ENCODE results near the gene BTBD17.

Gene BTBD17

GRCh38 chr17:74356646-74357465 lies 4.8 kb downstream of the BTBD17 start:
- peak; percentile 37 for DNase-seq

- no peak for DNase-seq
These were observed 6.6 kb downstream of the BTBD17 start for GRCh38 chr17:74355065-74355464.

GRCh38 chr17:74354561-74354960 lies 7.1 kb downstream of the BTBD17 start:
- no peak for DNase-seq

GRCh38 chr17:74354123-74354522 lies 7.5 kb downstream of the BTBD17 start:
- peak; percentile 83 for DNase-seq

GRCh38 chr17:74353446-74354060 lies 8.1 kb downstream of the BTBD17 start:
- no peak for DNase-seq

GRCh38 chr17:74351552-74352210 lies 10.0 kb downstream of the BTBD17 start:
- peak; percentile 44 for DNase-seq

GRCh38 chr17:74350486-74350885 lies 11.2 kb downstream of the BTBD17 start:
- DNase-seq, result no peak

- no peak for DNase-seq
These were observed 12.5 kb downstream of the BTBD17 start for GRCh38 chr17:74349120-74349519.

- DNase-seq, result no peak
These were observed 14.0 kb downstream of the BTBD17 start for GRCh38 chr17:74347646-74348045.

- no peak for DNase-seq
These were observed 16.0 kb downstream of the BTBD17 start for GRCh38 chr17:74345433-74346241.

GRCh38 chr17:74344658-74345057 lies 17.0 kb downstream of the BTBD17 start:
- no peak for DNase-seq

GRCh38 chr17:74343526-74344284 lies 18.0 kb downstream of the BTBD17 start:
- DNase-seq, result no peak

GRCh38 chr17:74343121-74343520 lies 18.5 kb downstream of the BTBD17 start:
- DNase-seq, result no peak

GRCh38 chr17:74342224-74342623 lies 19.4 kb downstream of the BTBD17 start:
- DNase-seq, result no peak

- DNase-seq, result no peak
These were observed 21.1 kb downstream of the BTBD17 start for GRCh38 chr17:74340470-74341023.

- no peak for DNase-seq
These were observed 22.0 kb downstream of the BTBD17 start for GRCh38 chr17:74339537-74340195.

- DNase-seq, result no peak
These were observed 23.7 kb downstream of the BTBD17 start for GRCh38 chr17:74337834-74338500.

GRCh38 chr17:74336307-74336706 lies 25.4 kb downstream of the BTBD17 start:
- no peak for DNase-seq

- no peak for DNase-seq
These were observed 26.1 kb downstream of the BTBD17 start for GRCh38 chr17:74335529-74336062.

GRCh38 chr17:74334393-74335039 lies 27.2 kb downstream of the BTBD17 start:
- no peak for DNase-seq
